ENCODE data around the gene CYB5D1.

The CYB5D1 gene

GRCh38 chr17:7846063-7846735 lies 11.6 kb upstream of the CYB5D1 start:
- no peak for DNase-seq

- DNase-seq: no peak
Measured at GRCh38 chr17:7846765-7847661, 10.8 kb upstream of the CYB5D1 start.

DNA sequence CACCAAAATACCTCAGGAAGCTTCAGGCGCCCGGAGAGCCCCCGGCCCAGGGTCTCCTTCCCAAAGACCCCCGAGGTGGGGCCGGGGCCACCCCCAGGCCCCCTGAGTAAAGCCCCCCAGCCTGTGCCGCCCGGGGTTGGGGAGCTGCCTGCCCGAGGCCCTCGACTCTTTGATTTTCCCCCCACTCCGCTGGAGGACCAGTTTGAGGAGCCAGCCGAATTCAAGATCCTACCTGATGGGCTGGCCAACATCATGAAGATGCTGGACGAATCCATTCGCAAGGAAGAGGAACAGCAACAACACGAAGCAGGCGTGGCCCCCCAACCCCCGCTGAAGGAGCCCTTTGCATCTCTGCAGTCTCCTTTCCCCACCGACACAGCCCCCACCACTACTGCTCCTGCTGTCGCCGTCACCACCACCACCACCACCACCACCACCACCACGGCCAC lies 9.6 kb upstream of the CYB5D1 start:
- DNase-seq: no peak

DNA sequence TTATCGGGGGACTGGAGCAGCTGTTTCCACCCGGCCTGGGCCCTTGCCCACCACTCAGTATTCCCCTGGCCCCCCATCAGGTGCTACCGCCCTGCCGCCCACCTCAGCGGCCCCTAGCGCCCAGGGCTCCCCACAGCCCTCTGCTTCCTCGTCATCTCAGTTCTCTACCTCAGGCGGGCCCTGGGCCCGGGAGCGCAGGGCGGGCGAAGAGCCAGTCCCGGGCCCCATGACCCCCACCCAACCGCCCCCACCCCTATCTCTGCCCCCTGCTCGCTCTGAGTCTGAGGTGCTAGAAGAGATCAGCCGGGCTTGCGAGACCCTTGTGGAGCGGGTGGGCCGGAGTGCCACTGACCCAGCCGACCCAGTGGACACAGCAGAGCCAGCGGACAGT lies 9.1 kb upstream of the CYB5D1 start:
- no peak for DNase-seq

GRCh38 chr17:7849130-7849750 lies 8.6 kb upstream of the CYB5D1 start:
- DNase-seq: no peak

- DNase-seq: no peak
Measured at GRCh38 chr17:7849751-7850504, 7.9 kb upstream of the CYB5D1 start.

GRCh38 chr17:7850701-7851437 lies 6.9 kb upstream of the CYB5D1 start:
- DNase-seq: no peak

DNA sequence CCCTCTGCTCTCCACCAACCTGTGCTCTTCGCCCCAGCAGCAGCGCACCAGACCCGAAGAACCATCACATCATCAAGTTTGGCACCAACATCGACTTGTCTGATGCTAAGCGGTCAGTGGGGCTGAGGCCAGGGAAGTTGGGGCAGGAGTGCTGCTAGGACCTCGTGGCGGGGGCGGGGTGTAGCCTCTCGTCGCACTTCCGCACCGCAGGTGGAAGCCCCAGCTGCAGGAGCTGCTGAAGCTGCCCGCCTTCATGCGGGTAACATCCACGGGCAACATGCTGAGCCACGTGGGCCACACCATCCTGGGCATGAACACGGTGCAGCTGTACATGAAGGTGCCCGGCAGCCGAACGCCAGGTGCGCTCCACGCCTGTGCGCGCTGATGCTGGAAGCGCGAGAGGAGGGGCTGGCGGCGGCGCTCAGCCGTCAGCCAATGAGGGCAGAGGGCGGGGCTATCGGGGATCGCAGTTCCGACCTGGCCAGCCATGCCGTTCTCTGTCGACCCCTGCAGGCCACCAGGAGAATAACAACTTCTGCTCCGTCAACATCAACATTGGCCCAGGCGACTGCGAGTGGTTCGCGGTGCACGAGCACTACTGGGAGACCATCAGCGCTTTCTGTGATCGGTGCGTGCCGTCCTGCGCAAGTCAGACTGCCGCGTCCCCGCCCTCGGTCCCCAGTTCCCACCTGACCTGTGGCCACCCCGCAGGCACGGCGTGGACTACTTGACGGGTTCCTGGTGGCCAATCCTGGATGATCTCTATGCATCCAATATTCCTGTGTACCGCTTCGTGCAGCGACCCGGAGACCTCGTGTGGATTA lies 6.2 kb upstream of the CYB5D1 start:
- no peak for DNase-seq

DNA sequence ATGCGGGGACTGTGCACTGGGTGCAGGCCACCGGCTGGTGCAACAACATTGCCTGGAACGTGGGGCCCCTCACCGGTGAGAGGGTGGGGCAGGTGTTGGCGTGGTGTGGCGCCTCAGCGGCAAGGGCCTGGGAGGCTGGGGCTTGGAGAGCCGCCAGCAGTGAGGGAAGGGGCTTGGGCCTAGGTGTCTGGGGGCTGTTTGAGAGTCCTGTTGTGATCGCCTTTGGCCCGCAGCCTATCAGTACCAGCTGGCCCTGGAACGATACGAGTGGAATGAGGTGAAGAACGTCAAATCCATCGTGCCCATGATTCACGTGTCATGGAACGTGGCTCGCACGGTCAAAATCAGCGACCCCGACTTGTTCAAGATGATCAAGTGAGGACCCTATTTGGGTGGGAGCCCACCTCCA lies 5.5 kb upstream of the CYB5D1 start:
- no peak for DNase-seq

DNA sequence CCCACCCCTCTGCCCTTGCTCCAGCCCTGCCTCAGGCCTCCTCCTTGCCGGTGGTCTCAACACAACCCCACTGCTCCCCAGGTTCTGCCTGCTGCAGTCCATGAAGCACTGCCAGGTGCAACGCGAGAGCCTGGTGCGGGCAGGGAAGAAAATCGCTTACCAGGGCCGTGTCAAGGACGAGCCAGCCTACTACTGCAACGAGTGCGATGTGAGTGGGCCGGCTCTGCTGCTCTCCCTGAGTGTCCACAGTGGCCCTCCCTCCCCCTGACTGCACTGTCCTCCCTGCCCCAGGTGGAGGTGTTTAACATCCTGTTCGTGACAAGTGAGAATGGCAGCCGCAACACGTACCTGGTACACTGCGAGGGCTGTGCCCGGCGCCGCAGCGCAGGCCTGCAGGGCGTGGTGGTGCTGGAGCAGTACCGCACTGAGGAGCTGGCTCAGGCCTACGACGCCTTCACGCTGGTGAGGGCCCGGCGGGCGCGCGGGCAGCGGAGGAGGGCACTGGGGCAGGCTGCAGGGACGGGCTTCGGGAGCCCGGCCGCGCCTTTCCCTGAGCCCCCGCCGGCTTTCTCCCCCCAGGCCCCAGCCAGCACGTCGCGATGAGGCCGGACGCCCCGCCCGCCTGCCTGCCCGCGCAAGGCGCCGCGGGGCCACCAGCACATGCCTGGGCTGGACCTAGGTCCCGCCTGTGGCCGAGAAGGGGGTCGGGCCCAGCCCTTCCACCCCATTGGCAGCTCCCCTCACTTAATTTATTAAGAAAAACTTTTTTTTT lies 4.7 kb upstream of the CYB5D1 start:
- no peak for DNase-seq

GRCh38 chr17:7853691-7854038 lies 4.1 kb upstream of the CYB5D1 start:
- DNase-seq: no peak

DNA sequence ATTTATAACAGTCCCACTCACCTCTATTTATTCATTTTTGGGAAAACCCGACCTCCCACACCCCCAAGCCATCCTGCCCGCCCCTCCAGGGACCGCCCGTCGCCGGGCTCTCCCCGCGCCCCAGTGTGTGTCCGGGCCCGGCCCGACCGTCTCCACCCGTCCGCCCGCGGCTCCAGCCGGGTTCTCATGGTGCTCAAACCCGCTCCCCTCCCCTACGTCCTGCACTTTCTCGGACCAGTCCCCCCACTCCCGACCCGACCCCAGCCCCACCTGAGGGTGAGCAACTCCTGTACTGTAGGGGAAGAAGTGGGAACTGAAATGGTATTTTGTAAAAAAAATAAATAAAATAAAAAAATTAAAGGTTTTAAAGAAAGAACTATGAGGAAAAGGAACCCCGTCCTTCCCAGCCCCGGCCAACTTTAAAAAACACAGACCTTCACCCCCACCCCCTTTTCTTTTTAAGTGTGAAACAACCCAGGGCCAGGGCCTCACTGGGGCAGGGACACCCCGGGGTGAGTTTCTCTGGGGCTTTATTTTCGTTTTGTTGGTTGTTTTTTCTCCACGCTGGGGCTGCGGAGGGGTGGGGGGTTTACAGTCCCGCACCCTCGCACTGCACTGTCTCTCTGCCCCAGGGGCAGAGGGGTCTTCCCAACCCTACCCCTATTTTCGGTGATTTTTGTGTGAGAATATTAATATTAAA lies 3.6 kb upstream of the CYB5D1 start:
- DNase-seq: no peak

DNA sequence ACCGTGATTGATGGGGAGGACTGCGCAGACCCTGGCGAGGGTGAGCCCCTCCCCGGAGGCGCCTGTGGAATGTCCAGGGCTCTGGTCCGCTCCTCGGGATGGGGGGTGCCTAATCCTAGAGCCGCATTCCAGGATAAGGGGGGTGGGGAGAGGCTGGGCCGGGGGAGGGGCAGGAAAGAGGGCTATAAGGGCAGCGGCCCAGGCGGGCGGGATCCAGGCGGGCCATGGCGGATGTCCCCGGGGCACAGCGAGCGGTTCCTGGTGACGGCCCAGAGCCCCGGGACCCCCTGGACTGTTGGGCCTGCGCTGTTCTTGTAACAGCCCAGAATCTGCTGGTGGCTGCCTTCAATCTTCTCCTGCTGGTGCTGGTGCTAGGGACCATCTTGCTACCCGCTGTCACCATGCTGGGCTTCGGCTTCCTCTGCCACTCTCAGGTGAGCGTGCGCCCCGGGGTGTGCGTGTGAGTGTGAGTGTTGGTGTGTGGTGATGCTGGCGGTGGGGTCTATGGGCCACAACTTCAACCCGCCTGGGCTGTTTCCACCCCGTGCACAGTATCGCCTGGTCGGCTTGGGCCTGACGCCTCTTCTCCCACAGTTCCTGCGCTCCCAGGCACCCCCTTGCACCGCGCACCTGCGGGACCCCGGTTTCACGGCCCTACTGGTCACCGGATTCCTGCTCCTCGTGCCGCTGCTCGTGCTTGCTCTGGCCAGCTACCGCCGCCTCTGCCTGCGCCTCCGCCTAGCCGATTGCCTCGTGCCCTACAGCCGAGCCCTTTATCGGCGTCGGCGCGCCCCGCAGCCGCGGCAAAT lies 2.7 kb upstream of the CYB5D1 start, which contains the start of gene TMEM88:
TSS of gene TMEM88 (plus strand) at position 216 of the 809 bp plus-strand sequence. CDS start at position 225, 9 bp downstream.
- no peak for DNase-seq

- DNase-seq: no peak
Measured at GRCh38 chr17:7855660-7856010, 2.2 kb upstream of the CYB5D1 start.

DNA sequence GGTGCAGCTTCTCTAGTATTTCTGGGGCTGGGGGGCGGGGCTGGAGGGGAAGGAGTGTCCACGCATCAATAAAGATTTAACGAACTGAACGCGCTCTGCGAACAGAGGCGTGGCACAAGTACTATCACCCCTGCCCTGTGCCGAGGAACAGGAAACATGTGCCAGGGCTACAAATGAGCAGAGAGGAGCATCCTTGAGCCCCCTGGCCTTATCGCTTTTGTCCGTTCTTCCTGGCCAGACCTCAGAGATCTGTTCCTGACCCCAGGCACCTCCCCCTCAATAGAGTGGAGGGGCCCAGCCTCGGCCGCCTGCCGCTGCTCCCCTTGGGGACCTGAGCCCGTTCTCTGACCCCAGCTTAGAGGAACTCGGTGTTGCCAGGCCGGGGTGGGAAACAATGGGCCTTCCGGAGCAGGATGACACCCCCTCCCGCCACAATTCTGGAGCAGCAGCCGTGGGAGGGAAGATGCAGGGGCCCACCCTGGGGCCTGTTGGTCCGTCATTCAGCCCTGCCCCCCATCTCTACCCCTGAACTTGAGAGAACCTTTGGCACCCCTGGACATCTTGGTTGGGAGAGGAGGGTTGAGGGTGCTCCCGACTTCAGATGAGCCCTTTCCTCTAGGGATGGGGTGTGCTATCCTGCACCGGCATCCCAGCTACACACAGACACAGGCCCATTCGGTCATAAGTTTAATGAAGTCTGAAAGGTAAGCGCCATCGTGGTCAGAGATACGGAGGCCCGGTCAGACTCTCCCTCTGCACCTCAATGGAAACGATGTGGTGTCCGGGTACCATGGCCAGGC lies 1.6 kb upstream of the CYB5D1 start:
- no peak for DNase-seq

GRCh38 chr17:7856811-7857712 lies 741 bp upstream of the CYB5D1 start, which contains the start of gene NAA38:
TSS of gene NAA38 (minus strand) at chr17:7857559. CDS start at chr17:7857463, 96 bp downstream.
- DNase-seq: peak; percentile 99

GRCh38 chr17:7858522-7858810 lies 663 bp downstream of the CYB5D1 start:
- DNase-seq: no peak

Measured in NCI-H446 treated with DMSO at 0.1 percent for 48 hours (cell line).